ENCODE results near the gene COMMD8.

The COMMD8 gene

DNA sequence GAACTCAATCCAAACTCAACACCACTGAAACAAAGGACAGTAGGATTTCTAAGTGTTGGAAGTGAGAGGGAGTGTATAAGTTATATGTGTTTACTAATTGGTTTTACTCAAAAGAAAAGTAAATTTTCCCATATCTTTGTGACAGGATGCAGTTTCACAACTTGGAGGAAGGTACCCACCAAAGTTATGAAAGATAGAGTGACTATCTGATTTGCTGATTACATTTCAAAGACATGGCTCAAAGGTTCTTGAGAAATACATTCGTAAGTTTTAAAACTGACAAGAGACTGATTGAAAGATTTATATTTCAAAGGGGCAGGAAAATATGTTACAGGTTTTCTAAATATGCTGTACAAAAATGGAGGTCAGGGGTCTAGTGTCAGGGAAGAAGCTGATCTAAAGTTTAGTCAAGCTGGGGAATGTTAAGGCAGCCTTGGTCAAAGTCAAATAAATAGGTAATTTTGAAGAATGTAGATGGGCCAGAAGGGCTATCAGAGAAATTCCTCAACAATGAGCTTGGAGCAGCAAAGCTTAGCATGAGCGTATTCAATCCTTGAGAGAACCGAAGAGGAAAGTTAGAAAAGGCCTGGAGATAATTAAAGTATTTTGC, 9.7 kb upstream of the COMMD8 start:
- in situ Hi-C loops (cut with HindIII; ENCODE audit: low sequenced_read_pairs) = no loop called here

DNA sequence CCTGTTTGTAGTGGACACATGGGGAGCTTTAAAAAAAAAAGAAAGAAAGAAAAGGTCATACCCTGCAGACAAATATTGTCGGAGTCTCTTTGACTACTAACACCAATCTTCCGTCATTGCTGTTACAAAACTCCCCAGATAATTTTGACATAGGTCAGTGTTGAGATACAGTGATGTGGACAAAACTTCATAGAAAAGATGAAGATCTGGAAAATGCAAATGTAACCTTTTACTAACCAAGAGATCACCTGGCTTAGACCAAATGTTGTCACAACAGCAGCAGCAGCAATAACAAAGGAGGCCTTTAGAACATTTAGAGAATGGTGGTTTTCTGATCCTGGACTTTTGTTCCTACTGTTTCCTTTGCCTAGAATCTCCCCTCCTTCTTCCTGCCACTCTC, 8.1 kb upstream of the COMMD8 start:
- in situ Hi-C loops (cut with HindIII; ENCODE audit: low sequenced_read_pairs) = no loop called here

DNA sequence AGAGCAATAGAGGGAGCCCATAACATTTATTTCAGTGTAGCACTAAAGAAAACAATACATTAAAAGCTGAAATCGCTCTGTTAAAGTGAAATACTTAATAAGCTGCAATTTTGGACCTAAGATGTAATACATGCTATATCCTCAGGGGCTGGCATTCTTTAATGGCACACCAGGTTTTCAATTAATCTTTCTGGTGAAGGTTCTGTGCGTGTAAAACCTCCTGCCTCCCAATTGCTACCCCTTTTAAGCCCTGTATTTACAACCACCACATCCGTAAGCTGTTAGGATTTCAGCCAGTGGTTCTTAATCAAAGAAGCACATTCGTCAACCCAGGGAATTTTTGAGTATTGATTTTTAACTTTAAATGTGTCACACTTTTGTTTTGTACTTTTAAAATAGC, 7.6 kb upstream of the COMMD8 start:
- in situ Hi-C loops (cut with HindIII; ENCODE audit: low sequenced_read_pairs) = no loop called here

DNA sequence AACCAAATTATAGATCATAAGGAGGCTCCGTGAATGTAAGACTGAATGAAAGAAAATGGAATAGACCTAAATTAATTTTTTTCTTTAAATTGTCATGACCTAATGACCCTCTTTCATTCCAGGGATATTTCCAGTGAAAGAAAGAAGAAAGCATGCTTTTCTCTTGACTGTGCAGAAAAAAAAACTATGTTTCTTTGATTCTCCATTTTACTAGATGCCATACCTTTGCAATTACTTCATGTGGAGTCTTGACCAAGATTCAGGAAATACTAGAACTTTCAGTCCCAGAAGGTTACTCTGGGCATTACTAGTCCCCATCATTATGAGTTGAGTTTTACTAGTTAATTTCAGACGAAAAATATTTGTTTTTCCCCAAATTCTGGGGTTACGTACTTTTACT, 6.4 kb upstream of the COMMD8 start:
- in situ Hi-C loops (cut with HindIII; ENCODE audit: low sequenced_read_pairs) = no loop called here

DNA sequence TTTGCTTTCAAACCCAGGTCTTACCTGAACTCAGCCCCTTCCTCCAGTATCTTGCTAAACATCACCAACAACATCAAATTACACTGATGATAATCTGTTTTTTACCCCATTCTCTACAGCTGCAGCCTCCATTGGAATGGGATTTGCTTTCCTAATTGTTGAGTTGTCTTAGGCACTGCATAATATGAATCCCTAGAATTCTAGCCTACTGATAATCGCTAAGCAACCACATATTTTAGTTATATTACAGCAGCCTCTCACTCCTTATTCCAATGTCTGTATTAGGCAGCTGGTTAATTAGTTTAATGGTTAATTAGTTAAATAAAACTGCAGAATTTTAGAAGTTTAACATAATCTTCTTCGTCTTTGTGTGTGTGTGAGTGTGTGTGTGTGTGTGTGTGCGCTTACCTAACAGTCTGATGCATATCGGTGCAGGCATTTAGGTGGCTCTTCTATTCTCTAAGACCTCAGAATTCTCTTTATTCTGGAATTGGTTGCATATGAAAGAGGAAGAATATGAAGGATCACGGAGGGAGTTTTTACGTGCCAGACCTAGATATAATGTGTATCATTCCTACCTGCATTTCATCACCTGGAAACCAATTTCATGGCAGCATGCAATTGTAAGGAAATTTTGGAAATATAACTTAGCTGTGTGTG, 5.3 kb upstream of the COMMD8 start:
- in situ Hi-C loops (cut with HindIII; ENCODE audit: low sequenced_read_pairs) = no loop called here

DNA sequence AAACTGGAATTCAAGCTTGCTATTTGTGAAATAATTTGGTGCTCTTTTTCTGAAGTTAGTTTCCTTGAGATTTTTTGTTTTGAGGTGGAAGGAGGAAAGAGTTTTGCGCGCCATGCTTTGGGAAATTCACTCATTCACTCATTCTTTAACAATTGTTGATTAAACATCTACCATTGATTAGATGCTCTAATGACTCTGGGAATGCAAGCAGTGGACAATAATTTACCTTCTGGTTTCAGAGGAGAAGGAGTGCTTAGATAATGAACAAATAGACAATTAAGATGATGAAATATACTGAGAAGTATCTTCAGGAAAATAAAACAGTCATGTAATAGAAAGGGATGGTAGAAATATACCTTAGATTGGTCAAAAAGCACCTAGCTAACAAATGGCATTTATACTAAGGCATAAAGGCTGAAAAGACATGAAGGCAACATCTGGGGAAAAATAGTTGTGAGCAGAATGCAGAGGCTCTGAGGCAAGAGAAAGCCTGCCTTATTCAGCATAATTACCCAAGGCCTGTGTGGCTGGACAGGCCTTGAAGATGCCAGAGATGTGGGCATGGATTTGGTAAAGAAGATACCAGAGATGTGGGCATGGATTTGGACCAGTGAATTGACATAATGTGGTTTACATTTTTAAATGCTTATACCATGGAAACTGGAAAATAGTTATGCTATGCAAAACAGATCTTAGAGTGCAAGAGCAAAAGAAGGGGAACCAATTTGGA, 2.7 kb upstream of the COMMD8 start:
- in situ Hi-C loops (cut with HindIII; ENCODE audit: low sequenced_read_pairs) = no loop called here

DNA sequence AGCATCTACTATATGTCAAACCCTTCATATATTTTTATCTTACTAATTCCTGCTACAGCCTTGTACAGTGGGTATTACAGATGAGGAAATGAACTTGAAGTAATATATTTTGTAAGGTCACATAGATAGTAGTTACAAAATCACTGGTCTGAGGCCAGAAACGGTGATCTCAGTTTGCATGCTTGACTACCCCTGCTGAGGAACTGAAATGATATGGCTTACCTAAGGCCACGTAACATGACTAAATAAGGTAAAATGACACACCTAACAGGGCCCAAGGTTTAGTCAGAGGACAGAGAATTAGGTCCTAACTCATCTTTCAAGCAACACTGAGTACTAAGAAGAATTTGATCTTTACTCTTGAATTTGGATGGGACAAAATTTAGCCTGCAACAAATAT, 1.5 kb upstream of the COMMD8 start:
- in situ Hi-C loops (cut with HindIII; ENCODE audit: low sequenced_read_pairs) = no loop called here

DNA sequence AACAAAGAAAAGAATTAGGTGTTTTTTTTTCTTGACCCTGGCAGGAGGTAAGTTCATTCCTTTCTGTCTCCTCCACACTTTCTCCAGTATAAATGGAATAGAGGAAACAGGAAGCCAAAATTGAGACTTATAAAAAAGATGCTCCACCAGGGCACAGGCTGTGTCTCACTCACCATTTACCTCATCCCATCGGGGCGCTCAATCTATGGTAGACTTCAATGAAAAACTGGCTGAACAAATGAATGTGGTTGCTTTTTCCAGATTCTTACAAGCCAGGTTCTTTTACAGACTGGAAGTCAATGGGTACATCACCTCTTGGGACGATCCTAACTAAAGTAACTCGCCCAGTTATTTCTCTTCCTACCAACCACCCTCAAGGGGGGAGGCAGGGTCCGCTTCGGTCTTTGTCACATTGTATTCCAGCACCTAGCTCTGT, 685 bp downstream of the COMMD8 start:
- in situ Hi-C loops (cut with HindIII; ENCODE audit: low sequenced_read_pairs) = no loop called here

GRCh38 chr4:47451657-47452056, 11.8 kb downstream of the COMMD8 start:
- in situ Hi-C loops (cut with HindIII; ENCODE audit: low sequenced_read_pairs) = no loop called here

- in situ Hi-C loops (cut with HindIII; ENCODE audit: low sequenced_read_pairs) = no loop called here
Measured at GRCh38 chr4:47444031-47444430, 19.5 kb downstream of the COMMD8 start.

DNA sequence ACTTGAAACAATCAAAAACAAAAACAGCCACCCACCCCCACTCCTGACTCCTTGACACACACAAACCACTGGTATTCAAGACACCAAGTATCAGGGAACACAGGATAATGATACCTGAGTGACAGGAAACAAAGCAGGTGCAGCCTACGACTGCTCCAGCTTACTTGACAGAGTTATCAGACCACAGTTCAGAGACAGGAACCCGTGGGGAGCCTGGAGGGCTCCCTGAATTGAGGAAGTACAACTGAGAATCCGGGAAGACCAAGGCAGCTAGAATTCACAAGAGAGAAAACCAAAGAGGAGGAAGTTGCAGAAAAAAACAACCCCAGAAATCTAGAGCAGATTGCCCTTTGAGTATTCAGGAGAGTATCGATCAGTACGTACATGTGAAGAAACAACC, 20.5 kb downstream of the COMMD8 start:
- in situ Hi-C loops (cut with HindIII; ENCODE audit: low sequenced_read_pairs) = no loop called here

GRCh38 chr4:47434931-47435330, 28.6 kb downstream of the COMMD8 start:
- in situ Hi-C loops (cut with HindIII; ENCODE audit: low sequenced_read_pairs) = no loop called here

DNA sequence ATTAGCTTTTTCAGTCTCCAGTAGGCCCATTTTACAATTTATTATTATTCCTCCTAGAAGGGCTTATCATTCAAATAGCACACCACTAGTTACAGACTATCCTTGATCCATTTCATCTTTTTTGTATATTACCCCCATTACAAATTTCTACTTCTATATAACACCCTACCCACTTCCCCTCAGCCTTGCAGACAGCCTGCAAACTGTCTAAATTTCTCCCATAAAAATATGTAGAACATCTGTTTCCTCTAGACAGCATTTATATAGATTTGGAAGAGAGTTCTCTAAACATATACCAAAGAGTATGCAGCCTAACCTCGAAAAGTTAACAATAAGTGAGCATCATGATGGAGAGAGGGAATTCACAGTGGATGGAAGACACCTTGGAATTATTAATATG, 30.8 kb downstream of the COMMD8 start:
- in situ Hi-C loops (cut with HindIII; ENCODE audit: low sequenced_read_pairs) = no loop called here

DNA sequence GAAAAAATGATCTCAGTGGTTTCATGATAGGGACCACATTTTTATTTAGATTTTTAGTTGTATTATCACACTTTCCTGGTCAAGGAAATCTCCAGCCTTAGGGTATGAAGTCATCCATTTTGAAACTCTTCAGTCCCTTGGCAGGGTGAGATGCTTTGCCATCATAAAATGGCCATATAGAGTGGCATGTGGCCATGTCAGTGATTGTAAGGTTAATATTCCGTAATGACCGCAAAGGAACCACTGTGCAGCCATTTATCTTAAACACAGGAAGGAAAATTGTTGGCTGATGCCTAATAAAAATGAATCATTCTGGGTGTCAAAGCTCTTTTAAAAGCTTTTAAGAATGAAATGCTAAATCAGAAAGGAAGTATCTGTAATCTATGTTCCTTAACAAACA, 35.6 kb downstream of the COMMD8 start:
- in situ Hi-C loops (cut with HindIII; ENCODE audit: low sequenced_read_pairs) = no loop called here

- in situ Hi-C loops (cut with HindIII; ENCODE audit: low sequenced_read_pairs) = no loop called here
Measured at GRCh38 chr4:47425628-47426027, 37.9 kb downstream of the COMMD8 start.

DNA sequence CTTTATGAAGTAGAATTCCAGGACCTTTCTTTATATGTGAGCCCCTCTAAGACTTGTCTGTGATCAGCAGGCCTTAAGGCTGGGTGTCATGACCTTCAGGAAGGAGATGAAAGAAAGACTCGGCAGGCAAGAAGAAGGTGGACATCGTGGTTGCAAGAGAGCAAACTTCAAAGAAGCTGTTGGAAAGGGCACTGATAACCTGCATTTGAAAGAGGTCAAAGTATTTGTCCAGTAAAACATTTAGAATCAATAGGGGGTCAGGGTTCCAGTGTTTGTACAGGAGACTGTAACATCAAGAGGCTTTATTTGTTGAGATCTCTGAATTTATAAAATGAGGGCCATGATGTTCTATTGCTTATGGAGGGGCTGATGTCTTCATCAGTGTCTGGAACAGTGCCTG, 44.2 kb downstream of the COMMD8 start:
- in situ Hi-C loops (cut with HindIII; ENCODE audit: low sequenced_read_pairs) = no loop called here

- in situ Hi-C loops (cut with HindIII; ENCODE audit: low sequenced_read_pairs) = no loop called here
Measured at GRCh38 chr4:47418147-47418546, 45.4 kb downstream of the COMMD8 start.

DNA sequence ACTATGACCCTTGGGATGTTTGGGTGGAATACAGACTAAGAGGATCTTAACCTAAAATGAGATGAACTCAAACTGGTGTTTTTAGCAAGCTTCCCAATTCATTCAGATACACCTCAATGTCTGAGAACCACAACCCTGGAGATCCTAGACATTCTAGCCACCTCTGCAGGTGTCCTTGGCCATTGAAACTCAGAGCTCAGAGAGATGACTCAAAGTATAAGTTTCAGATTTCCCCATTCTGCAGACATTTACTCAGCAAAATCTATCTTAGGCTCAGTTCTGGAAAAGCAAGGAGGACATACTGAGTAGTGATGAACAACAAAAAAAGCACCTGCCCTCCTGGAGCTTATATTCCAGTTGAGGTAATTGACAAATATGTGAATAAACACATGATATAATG, 47.8 kb downstream of the COMMD8 start:
- in situ Hi-C loops (cut with HindIII; ENCODE audit: low sequenced_read_pairs) = no loop called here

DNA sequence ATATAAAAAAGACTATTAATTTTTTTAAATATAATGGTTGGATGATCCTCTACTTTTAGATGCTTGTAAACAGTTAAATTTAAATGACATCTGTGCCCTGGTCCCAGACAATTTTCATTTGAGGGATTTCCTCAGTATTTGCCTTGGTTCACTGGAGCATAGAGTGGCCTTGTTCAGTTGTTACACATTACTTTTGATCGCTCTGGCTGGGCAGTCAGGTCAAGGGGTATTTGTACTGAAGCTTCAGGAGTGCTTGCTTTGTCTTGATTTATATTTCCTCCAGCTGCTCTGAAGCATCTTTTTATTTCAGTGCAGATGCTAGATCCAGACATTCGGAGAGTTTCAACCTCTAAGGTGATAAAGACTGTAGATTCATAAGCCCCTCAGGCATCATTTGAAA, 50.0 kb downstream of the COMMD8 start:
- in situ Hi-C loops (cut with HindIII; ENCODE audit: low sequenced_read_pairs) = no loop called here

- in situ Hi-C loops (cut with HindIII; ENCODE audit: low sequenced_read_pairs) = no loop called here
Measured at GRCh38 chr4:47410271-47410670, 53.2 kb downstream of the COMMD8 start.

GRCh38 chr4:47406408-47406807, 57.1 kb downstream of the COMMD8 start:
- in situ Hi-C loops (cut with HindIII; ENCODE audit: low sequenced_read_pairs) = no loop called here

All from endothelial cell of hepatic sinusoid (primary cell).